Hepatocyte (in vitro differentiated cells): ENCODE results near the gene TIGD2. TPM values are rescaled to one million over a fixed set of nuclear protein-coding genes. Genes with fewer than 3 reads are reported as not detected.

Experiments used
- DNase-seq: peaks from one replicate; pipeline ENCODE4 v3.0.0-alpha.2; 2016; ENCODE audit warnings: low spot score
- H2AFZ ChIP-seq: fragments of 200-600 bp; sonication (generic); 2 replicates; pipeline ENCODE4 v1.6.0; 2016; ENCODE audit warnings: antibody characterized with exemption, mild to moderate bottlenecking
- H3K27ac ChIP-seq: fragments of 200-600 bp; sonication (generic); 2 replicates; pipeline ENCODE4 v1.5.1; 2016; ENCODE audit warnings: mild to moderate bottlenecking
- H3K27me3 ChIP-seq: fragments of 200-600 bp; sonication (generic); 2 replicates; pipeline ENCODE4 v1.6.1; 2016
- H3K36me3 ChIP-seq: fragments of 200-600 bp; sonication (generic); replicated peaks from 2 replicates; pipeline ENCODE4 v1.5.1; 2016; ENCODE audit warnings: low read depth; ENCODE audit not compliant: insufficient read depth
- H3K4me1 ChIP-seq: fragments of 200-600 bp; sonication (generic); 2 replicates; pipeline ENCODE4 v1.5.1; 2016; ENCODE audit warnings: mild to moderate bottlenecking, moderate library complexity; ENCODE audit not compliant: insufficient read depth
- H3K4me2 ChIP-seq: fragments of 200-600 bp; sonication (generic); 2 replicates; pipeline ENCODE4 v1.6.0; 2016
- H3K4me3 ChIP-seq: fragments of 200-600 bp; sonication (generic); 2 replicates; pipeline ENCODE4 v1.5.1; 2016; ENCODE audit warnings: mild to moderate bottlenecking
- H3K79me2 ChIP-seq: fragments of 200-600 bp; sonication (generic); 2 replicates; pipeline ENCODE4 v1.6.0; 2017; ENCODE audit warnings: mild to moderate bottlenecking
- H3K9me2 ChIP-seq: fragments of 200-600 bp; sonication (generic); replicated peaks from 2 replicates; pipeline ENCODE4 v1.6.0; 2017; ENCODE audit warnings: mild to moderate bottlenecking; ENCODE audit not compliant: insufficient read depth
- H3K9me3 ChIP-seq: fragments of 200-600 bp; sonication (generic); 2 replicates; pipeline ENCODE4 v1.5.1; 2016; ENCODE audit warnings: low read depth, mild to moderate bottlenecking
- H4K20me1 ChIP-seq: fragments of 200-600 bp; sonication (generic); 2 replicates; pipeline ENCODE4 v1.6.0; 2016; ENCODE audit warnings: mild to moderate bottlenecking; ENCODE audit not compliant: insufficient read depth, poor library complexity, severe bottlenecking
- CTCF ChIP-seq: fragments of 200-600 bp; sonication (generic); IDR thresholded peaks from 2 replicates; pipeline ENCODE4 v1.5.1; 2016; ENCODE audit warnings: antibody characterized with exemption, mild to moderate bottlenecking; ENCODE audit not compliant: poor library complexity
- EZH2 ChIP-seq: fragments of 200-600 bp; sonication (generic); IDR thresholded peaks from 2 replicates; pipeline ENCODE4 v1.6.1; 2016; ENCODE audit warnings: antibody characterized with exemption, mild to moderate bottlenecking, borderline replicate concordance
- EZH2phosphoT487 ChIP-seq: fragments of 200-600 bp; sonication (generic); IDR thresholded peaks from one replicate; pipeline ENCODE4 v1.6.1; 2018; ENCODE audit warnings: antibody characterized with exemption, mild to moderate bottlenecking, low read depth, moderate library complexity; ENCODE audit not compliant: unreplicated experiment, severe bottlenecking
- WGBS: methylation state at CpG from one replicate; pipeline ENCODE4 v1.1.6; 2016; ENCODE audit warnings: low lambda C conversion rate; ENCODE audit errors: missing lambda C conversion rate; 5-methylcytosine and 5-hydroxymethylcytosine counted together
- polyA plus RNA-seq: library from polyadenylated mRNA; unstranded; fragments of >200 nt; fragmentation: Nextera tagmentation; extraction: Ambion mirVana; gene quantifications from 2 replicates; pipeline ENCODE4 v1.2.1, GENCODE V29; 2016
- total RNA-seq: library from RNA; depleted of rRNA; stranded (reverse); fragments of >200 nt; gene quantifications from 2 replicates; pipeline ENCODE4 v1.2.3, GENCODE V29; 2014

TIGD2 gene
- total and polyA plus RNA-seq, 2 experiments from 2014 or later = 10.0 to 15.7 TPM

- Histone ChIP-seq H3K9me3 (no peaks in the 10 kb centered on the region), H4K20me1 (no peaks in the 10 kb centered on the region), H3K27ac (no peak overlapping the region), H3K79me2 (no peaks in the 10 kb centered on the region), H2AFZ (no peak overlapping the region), H3K4me2 (no peak overlapping the region), H3K4me1 (no peaks in the 10 kb centered on the region), H3K36me3 (no peaks in the 10 kb centered on the region), H3K27me3 (no peaks in the 10 kb centered on the region), H3K4me3 (no peak overlapping the region), H3K9me2 (no peaks in the 10 kb centered on the region)
- 93% methylated on average over 2 of the region's 2 CpGs for WGBS
- no peak for TF ChIP-seq CTCF
- no peak for TF ChIP-seq EZH2phosphoT487
- TF ChIP-seq EZH2 = no peak
- DNase-seq = no peak
Observed at GRCh38 chr4:89160806-89161205, 49.5 kb downstream of the TIGD2 start.

- Histone ChIP-seq H2AFZ (no peak overlapping the region), H3K9me3 (no peaks in the 10 kb centered on the region), H3K9me2 (no peaks in the 10 kb centered on the region), H3K4me2 (no peak overlapping the region), H3K79me2 (no peaks in the 10 kb centered on the region), H3K4me3 (no peak overlapping the region), H3K36me3 (no peaks in the 10 kb centered on the region), H3K27ac (no peak overlapping the region), H3K27me3 (no peaks in the 10 kb centered on the region), H4K20me1 (no peaks in the 10 kb centered on the region), H3K4me1 (no peaks in the 10 kb centered on the region)
- TF ChIP-seq EZH2 = no peak
- no peak for TF ChIP-seq CTCF
- TF ChIP-seq EZH2phosphoT487 = no peak
- WGBS = 94% methylated on average over 2 of the region's 2 CpGs
- no peak for DNase-seq
Observed at GRCh38 chr4:89161841-89162240, 50.5 kb downstream of the TIGD2 start.

GRCh38 chr4:89162496-89162895, 51.2 kb downstream of the TIGD2 start:
- H3K27me3 ChIP-seq = no peaks in the 10 kb centered on the region
- H3K9me2 ChIP-seq = no peaks in the 10 kb centered on the region
- TF ChIP-seq EZH2phosphoT487 (no peak), CTCF (no peak), EZH2 (no peak)
- no peaks in the 10 kb centered on the region for H4K20me1 ChIP-seq
- no peak overlapping the region for H3K27ac ChIP-seq
- H2AFZ ChIP-seq = no peak overlapping the region
- WGBS = 71% methylated on average over 3 of the region's 3 CpGs
- no peaks in the 10 kb centered on the region for H3K9me3 ChIP-seq
- DNase-seq = peak; percentile 10
- H3K79me2 ChIP-seq = no peaks in the 10 kb centered on the region
- H3K36me3 ChIP-seq = no peaks in the 10 kb centered on the region
- H3K4me1 ChIP-seq = no peaks in the 10 kb centered on the region
- no peak overlapping the region for H3K4me2 ChIP-seq
- H3K4me3 ChIP-seq = no peak overlapping the region

- no peaks in the 10 kb centered on the region for H4K20me1 ChIP-seq
- WGBS = 93% methylated on average over 4 of the region's 4 CpGs
- H3K9me3 ChIP-seq = no peaks in the 10 kb centered on the region
- DNase-seq = no peak
- H3K79me2 ChIP-seq = no peaks in the 10 kb centered on the region
- H3K9me2 ChIP-seq = no peaks in the 10 kb centered on the region
- H2AFZ ChIP-seq = no peak overlapping the region
- no peaks in the 10 kb centered on the region for H3K36me3 ChIP-seq
- no peak for TF ChIP-seq EZH2
- no peak for TF ChIP-seq CTCF
- TF ChIP-seq EZH2phosphoT487 = no peak
- no peaks in the 10 kb centered on the region for H3K4me1 ChIP-seq
- H3K4me3 ChIP-seq = no peak overlapping the region
- H3K27me3 ChIP-seq = no peaks in the 10 kb centered on the region
- H3K4me2 ChIP-seq = no peak overlapping the region
- H3K27ac ChIP-seq = no peak overlapping the region
Observed at GRCh38 chr4:89162987-89163386, 51.7 kb downstream of the TIGD2 start.
